Fibroblast of lung (primary cell): Measurements from ENCODE around the gene CRB1. TPM values are rescaled to one million over a fixed set of nuclear protein-coding genes. Genes with fewer than 3 reads are reported as not detected.
"Not testable (repeated sequence)": the region's sequence is repeated elsewhere in the genome, so short reads cannot be mapped to it uniquely, and the experiment has no call there.

Source experiments
- DNase-seq, 2 donors: peaks; one replicate each; pipeline versions ENCODE4 v3.0.0 to v3.0.0-alpha.2; 2010; ENCODE audit warnings: low read depth in 2 of 2
- H2AFZ ChIP-seq: 2 replicates; pipeline ENCODE4 v1.5.1; 2012; ENCODE audit warnings: low read length, control low read depth, inconsistent platforms
- H3K27ac ChIP-seq: 2 replicates; pipeline ENCODE4 v1.5.1; 2011; ENCODE audit warnings: low read length, control low read depth; ENCODE audit not compliant: insufficient read depth
- H3K27me3 ChIP-seq: 2 replicates; pipeline ENCODE4 v1.5.1; 2011; ENCODE audit warnings: mild to moderate bottlenecking, low read length; ENCODE audit not compliant: control insufficient read depth, insufficient read depth
- H3K36me3 ChIP-seq: 2 replicates; pipeline ENCODE4 v1.5.1; 2011; ENCODE audit warnings: low read length; ENCODE audit not compliant: control insufficient read depth, insufficient read depth
- H3K4me1 ChIP-seq: 2 replicates; pipeline ENCODE4 v1.5.1; 2011; ENCODE audit warnings: low read length; ENCODE audit not compliant: control insufficient read depth, insufficient read depth; ENCODE audit errors: extremely low read depth
- H3K4me2 ChIP-seq: 2 replicates; pipeline ENCODE4 v1.5.1; 2011; ENCODE audit warnings: low read length, control low read depth; ENCODE audit not compliant: insufficient read depth; ENCODE audit errors: extremely low read depth
- H3K4me3 ChIP-seq, 4 experiments: fragments of 200-600 bp in 1 of 4; sonication (generic) in 1 of 4; replicated peaks in 1 of 4; 2 replicates each; pipeline ENCODE4 v1.5.1; 2011 to 2016; ENCODE audit warnings: low read length in 4 of 4, low read depth in 3 of 4, mild to moderate bottlenecking in 3 of 4, control low read depth in 2 of 4, inconsistent platforms in 1 of 4, mixed read lengths in 1 of 4; ENCODE audit not compliant: insufficient read depth in 1 of 4; ENCODE audit errors: control extremely low read depth in 1 of 4
- H3K79me2 ChIP-seq: 2 replicates; pipeline ENCODE4 v1.5.1; 2012; ENCODE audit warnings: mild to moderate bottlenecking, low read length, inconsistent platforms; ENCODE audit not compliant: control insufficient read depth, insufficient read depth
- H3K9ac ChIP-seq: 2 replicates; pipeline ENCODE4 v1.5.1; 2011; ENCODE audit warnings: mild to moderate bottlenecking, low read length, control low read depth; ENCODE audit not compliant: insufficient read depth
- H3K9me3 ChIP-seq: 2 replicates; pipeline ENCODE4 v1.5.1; 2012; ENCODE audit warnings: low read depth, low read length; ENCODE audit not compliant: control insufficient read depth, insufficient read depth
- H4K20me1 ChIP-seq: 2 replicates; pipeline ENCODE4 v1.5.1; 2011; ENCODE audit warnings: low read length; ENCODE audit not compliant: control insufficient read depth, insufficient read depth; ENCODE audit errors: extremely low read depth
- EZH2 ChIP-seq: IDR thresholded peaks from 2 replicates; pipeline ENCODE4 v1.5.1; 2012; ENCODE audit warnings: low read length, control low read depth, mild to moderate bottlenecking; ENCODE audit errors: missing control alignments
- polyA plus RNA-seq, 2 donors: library from polyadenylated mRNA; depleted of rRNA in 1 of 2; stranded (reverse) in 1 of 2; unstranded in 1 of 2; fragments of >200 nt; gene quantifications; 2 replicates each; pipeline ENCODE4 v1.2.1, GENCODE V29; 2011 to 2012; ENCODE audit warnings: missing spikeins in 1 of 2
- total RNA-seq: library from RNA; depleted of rRNA; stranded (reverse); fragments of >200 nt; gene quantifications from 2 replicates; pipeline ENCODE4 v1.2.1, GENCODE V29; 2014
- TF ChIP-seq, protein P1 (sequence below), 2 donors: IDR thresholded peaks in 1 of 2; conservative IDR thresholded peaks in 1 of 2; 1 replicate in 1 of 2; 2 replicates in 1 of 2; pipeline ENCODE4 v1.5.1; 2011 to 2012; ENCODE audit warnings: low read length in 2 of 2, control low read depth in 1 of 2, inconsistent platforms in 1 of 2, low read depth in 1 of 2, mild to moderate bottlenecking in 1 of 2

Gene CRB1
- total and polyA plus RNA-seq, 2 donors (not counting 1 experiment from before 2014, with no cell fraction given): 0.05 to 0.66 TPM

DNA sequence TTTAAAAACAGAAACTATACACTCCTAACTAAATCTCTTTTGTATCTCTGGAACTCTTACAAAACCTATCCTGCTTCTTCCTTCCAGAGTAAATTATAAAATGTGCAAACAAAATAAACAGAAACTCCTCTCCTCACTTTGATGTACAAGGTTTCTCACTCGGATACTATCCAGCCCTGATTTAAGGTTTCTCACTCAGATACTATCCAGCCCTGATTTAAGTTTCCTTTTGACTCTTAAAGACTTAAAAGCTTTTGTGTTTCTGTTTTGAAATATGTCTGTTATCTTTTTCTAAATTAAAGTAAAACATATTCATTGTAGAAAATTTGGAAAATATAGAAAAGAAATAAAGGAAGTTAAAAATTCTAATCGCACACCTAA lies 132.5 kb downstream of the CRB1 start:
- H3K36me3 ChIP-seq: no peaks in the 10 kb centered on the region
- H4K20me1 ChIP-seq: no peaks in the 10 kb centered on the region
- H3K9me3 ChIP-seq: no peaks in the 10 kb centered on the region
- H3K4me3 ChIP-seq: no peak overlapping the region
- no peaks in the 10 kb centered on the region for H3K79me2 ChIP-seq
- no peak overlapping the region for H3K4me2 ChIP-seq
- no peak overlapping the region for H2AFZ ChIP-seq
- no peak overlapping the region for H3K9ac ChIP-seq
- no peaks in the 10 kb centered on the region for H3K4me1 ChIP-seq
- DNase-seq: no peak
- H3K27ac ChIP-seq: no peak overlapping the region
- H3K27me3 ChIP-seq: no peaks in the 10 kb centered on the region
- TF ChIP-seq, protein P1, sequence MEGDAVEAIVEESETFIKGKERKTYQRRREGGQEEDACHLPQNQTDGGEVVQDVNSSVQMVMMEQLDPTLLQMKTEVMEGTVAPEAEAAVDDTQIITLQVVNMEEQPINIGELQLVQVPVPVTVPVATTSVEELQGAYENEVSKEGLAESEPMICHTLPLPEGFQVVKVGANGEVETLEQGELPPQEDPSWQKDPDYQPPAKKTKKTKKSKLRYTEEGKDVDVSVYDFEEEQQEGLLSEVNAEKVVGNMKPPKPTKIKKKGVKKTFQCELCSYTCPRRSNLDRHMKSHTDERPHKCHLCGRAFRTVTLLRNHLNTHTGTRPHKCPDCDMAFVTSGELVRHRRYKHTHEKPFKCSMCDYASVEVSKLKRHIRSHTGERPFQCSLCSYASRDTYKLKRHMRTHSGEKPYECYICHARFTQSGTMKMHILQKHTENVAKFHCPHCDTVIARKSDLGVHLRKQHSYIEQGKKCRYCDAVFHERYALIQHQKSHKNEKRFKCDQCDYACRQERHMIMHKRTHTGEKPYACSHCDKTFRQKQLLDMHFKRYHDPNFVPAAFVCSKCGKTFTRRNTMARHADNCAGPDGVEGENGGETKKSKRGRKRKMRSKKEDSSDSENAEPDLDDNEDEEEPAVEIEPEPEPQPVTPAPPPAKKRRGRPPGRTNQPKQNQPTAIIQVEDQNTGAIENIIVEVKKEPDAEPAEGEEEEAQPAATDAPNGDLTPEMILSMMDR (conservative IDR thresholded peaks at IDR 0.05 in 1 of 2, IDR thresholded peaks at IDR 0.05 in 1 of 2; ENCODE audit: low read depth in 1 of 2, low read length in 2 of 2): no peak
- TF ChIP-seq EZH2: no peak

DNA sequence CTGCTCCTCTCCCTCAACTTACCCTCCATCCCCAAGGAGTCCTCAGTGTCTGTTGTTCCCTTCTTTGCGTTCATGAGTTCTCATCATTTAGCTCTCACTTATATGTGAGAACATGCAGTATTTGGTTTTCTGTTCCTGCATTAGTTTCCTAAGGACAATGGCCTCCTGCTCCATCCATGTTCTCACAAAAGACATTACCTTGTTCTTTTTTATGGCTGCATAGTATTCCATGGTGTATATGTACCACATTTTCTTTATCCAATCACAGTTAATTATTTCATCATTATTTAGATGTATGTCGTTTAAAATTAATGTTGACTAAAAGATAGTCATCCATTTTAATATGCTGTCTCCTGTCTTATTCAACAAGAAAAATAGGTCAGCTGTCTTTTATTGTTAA lies 134.1 kb downstream of the CRB1 start:
- H3K27ac ChIP-seq: no peak overlapping the region
- H3K9me3 ChIP-seq: no peaks in the 10 kb centered on the region
- H3K4me3 ChIP-seq: no peak overlapping the region
- no peaks in the 10 kb centered on the region for H3K36me3 ChIP-seq
- no peak overlapping the region for H2AFZ ChIP-seq
- H3K9ac ChIP-seq: no peak overlapping the region
- H4K20me1 ChIP-seq: no peaks in the 10 kb centered on the region
- no peaks in the 10 kb centered on the region for H3K4me1 ChIP-seq
- TF ChIP-seq, protein P1 (conservative IDR thresholded peaks at IDR 0.05 in 1 of 2, IDR thresholded peaks at IDR 0.05 in 1 of 2; ENCODE audit: low read depth in 1 of 2, low read length in 2 of 2): no peak
- no peak for TF ChIP-seq EZH2
- H3K27me3 ChIP-seq: no peaks in the 10 kb centered on the region
- no peak for DNase-seq
- H3K4me2 ChIP-seq: no peak overlapping the region
- no peaks in the 10 kb centered on the region for H3K79me2 ChIP-seq

DNA sequence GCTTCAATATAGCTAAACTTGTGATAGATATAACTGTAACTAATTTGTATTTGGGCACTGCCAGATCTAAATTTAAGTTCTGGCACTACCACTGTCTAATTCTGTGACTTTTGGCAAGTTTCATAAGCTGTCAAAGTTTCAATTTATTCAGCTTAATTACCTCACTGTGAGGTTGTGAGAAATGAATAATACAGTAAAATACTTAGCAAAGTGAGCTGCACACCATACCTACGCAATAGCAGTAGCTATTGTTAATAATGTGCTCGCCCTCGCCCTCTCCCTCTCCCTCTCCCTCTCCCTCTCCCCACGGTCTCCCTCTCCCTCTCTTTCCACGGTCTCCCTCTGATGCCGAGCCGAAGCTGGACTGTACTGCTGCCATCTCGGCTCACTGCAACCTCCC lies 136.7 kb downstream of the CRB1 start:
- not testable (repeated sequence) for H3K79me2 ChIP-seq, H3K9ac ChIP-seq, H3K4me1 ChIP-seq, H4K20me1 ChIP-seq, DNase-seq, H3K4me3 ChIP-seq, H3K27me3 ChIP-seq, H3K27ac ChIP-seq, H2AFZ ChIP-seq, H3K9me3 ChIP-seq, H3K4me2 ChIP-seq, H3K36me3 ChIP-seq

DNA sequence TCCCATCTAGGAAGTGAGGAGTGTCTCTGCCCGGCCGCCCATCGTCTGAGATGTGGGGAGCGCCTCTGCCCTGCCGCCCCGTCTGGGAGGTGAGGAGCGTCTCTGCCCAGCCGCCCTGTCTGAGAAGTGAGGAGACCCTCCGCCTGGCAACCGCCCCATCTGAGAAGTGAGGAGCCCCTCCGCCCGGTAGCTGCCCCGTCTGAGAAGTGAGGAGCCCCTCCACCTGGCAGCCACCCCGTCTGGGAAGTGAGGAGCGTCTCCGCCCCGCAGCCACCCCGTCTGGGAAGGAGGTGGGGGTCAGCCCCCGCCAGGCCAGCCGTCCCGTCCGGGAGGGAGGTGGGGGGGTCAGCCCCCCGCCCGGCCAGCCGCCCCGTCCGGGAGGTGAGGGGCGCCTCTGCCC lies 137.6 kb downstream of the CRB1 start:
- not testable (repeated sequence) for H3K9me3 ChIP-seq, H3K4me1 ChIP-seq, H3K9ac ChIP-seq, H3K4me3 ChIP-seq, H3K36me3 ChIP-seq, H3K27ac ChIP-seq, H3K4me2 ChIP-seq, H4K20me1 ChIP-seq, H2AFZ ChIP-seq, H3K79me2 ChIP-seq, H3K27me3 ChIP-seq, DNase-seq
